GM19238 (cell line): ENCODE results near the gene FAM131B.
"Not testable (repeated sequence)": the region's sequence is repeated elsewhere in the genome, so short reads cannot be mapped to it uniquely, and the experiment has no call there.

Experiments used
- DNase-seq: peaks from one replicate; pipeline ENCODE4 v3.0.0; 2011; ENCODE audit warnings: low spot score; ENCODE audit not compliant: insufficient read length

Gene FAM131B

DNA sequence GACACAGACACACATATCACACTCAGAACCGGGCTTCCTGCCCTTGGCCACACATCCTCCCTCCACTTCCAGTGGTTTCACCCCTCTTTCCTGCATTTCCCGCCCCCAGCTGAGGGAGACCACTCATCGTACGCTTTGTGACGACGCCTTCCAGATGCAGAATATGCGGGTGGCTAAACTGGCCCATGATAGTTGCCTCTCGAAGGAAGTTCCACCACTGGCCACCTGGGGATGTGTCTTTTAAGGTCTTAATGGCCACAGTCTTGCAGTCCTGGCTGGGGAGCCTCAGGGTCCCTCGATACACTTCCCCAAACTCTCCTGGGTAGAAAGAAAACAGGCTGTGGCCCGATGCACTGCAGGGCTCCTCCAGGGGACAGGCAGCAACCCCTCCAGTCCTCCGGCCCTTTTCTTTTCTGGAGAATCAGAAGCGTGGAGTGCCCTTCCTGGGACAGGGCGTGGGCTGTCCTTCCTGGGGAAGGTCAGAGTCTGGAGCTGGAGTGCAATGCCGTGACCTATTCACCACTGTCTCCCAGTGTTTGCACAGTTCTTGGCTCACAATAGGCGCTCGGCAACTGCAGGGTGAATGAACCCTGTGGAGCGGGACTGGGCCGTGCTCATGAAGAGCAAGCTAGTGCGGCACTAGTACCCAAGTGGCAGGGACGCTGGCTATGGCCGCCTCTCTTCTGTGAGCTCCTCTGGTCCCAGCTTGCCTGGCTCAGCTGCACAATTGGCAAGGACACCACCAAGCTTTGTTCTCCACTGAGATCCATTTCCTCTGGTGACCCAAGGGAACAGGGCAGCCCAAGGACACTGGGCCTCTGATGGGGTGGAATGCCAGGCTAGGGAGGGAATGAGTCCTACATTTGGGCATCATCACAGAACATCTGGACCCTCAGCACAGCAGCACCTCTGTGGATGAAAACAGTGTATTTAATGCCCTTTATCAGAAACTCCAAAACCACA is 33.0 kb upstream of the FAM131B start:
- no peak for DNase-seq

DNA sequence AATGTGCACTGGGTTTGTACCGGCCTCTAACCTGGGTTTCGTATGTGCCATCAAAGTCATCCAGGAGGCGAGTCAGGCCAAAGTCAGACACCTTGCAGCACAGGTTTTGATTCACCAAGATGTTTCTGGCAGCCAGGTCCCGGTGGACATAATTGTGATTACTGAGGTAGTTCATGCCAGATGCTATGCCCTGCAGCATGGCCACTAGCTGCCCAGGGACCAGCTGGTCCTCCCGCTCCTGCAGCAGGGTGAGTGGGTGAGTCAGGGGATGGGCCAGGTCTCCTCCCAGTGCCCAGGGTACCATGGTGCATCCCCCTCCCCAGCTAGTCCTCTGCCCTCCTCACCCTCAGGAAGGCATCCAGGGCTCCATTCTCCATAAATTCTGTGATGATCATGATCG is 32.3 kb upstream of the FAM131B start:
- DNase-seq, result no peak

DNA sequence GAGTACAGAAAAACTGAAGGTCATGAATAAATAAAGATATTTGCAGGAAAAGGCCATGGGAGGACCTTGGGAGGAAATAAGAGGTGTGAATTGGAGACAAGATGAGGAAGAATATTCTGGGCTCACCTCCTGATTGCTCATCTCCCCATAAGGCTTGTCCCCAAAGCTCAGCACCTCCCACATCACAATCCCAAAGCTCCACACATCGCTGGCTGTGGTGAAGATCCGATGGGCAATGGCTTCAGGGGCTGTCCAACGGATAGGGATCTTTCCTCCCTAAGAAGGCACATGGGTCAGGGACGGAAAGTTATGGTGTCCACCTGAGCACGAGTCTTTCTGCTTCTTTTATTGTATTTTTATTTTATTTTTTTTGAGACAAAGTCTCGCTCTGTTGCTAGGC is 31.6 kb upstream of the FAM131B start:
- no peak for DNase-seq

DNA sequence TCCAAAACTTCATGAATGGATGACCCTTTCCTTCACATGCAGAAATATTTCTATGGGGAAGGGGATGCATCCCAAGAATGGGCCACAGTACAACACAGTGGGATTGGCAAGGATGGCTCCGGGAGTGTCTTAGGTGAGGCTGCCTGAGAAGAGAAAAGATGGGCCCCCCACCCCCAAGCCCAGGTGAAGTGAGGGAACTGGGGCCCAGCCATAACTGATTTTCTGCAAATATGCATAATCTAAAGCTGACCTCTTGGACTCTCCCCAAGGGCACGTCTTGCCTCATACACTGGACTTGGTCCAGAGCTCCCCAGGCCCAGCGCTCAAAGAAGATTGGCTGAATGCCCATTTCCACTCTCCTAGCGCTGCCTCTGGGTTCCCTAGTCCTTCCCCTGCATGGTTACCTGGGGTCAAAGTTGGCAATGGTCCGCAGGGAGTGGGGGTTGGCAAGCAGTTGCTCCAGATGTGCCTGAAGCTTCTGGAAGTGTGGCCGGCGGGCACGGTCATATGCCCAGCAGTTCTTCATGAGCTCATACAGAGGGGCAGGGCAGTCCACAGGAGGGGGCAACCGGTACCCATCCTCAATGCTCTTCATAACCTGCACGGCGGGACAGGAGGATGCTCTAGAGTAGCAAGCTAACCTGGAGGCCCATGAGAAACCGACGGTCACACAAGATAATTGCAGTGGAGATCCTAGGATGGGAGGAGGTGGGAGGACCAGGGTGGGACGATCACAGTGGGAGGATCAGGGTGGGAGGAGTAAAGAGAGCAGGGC is 30.9 kb upstream of the FAM131B start:
- DNase-seq, result no peak

DNA sequence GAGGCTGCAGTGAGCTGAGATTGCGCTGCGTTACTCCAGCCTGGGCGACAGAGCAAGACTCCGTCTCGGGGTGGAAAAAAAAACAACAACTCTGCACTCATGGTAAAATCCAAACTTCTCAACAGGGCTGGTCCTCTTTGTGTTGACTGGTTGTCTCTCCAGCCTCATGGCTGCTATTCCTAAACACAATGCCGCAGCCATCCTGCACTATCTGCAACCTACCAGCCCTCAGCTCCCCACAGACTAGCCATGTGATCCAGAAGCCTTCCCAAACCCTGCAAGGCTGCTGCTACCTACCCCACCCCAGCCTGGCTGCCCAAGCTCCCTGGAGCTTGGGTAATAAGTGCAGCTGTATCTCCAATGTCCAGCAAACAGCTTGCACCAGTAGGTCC is 30.4 kb upstream of the FAM131B start:
- DNase-seq, result no peak

DNA sequence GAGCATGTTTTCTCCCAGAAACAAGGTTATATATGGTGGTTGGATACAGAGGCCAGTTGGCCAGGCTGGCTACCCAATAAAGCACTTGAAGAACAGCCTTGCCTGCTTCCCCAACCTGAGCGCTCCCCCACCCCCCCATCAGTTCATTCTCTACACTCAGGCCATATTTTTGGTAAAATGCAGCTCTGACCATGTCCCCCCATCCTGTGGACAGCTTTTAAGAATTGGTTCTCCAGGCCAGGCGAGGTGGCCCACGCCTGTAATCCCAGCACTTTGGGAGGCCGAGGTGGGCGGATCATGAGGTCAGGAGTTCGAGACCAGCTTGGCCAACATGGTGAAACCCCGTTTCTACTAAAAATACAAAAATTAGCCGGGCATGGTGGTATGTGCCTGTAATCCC is 29.9 kb upstream of the FAM131B start:
- DNase-seq, result not testable (repeated sequence)

DNA sequence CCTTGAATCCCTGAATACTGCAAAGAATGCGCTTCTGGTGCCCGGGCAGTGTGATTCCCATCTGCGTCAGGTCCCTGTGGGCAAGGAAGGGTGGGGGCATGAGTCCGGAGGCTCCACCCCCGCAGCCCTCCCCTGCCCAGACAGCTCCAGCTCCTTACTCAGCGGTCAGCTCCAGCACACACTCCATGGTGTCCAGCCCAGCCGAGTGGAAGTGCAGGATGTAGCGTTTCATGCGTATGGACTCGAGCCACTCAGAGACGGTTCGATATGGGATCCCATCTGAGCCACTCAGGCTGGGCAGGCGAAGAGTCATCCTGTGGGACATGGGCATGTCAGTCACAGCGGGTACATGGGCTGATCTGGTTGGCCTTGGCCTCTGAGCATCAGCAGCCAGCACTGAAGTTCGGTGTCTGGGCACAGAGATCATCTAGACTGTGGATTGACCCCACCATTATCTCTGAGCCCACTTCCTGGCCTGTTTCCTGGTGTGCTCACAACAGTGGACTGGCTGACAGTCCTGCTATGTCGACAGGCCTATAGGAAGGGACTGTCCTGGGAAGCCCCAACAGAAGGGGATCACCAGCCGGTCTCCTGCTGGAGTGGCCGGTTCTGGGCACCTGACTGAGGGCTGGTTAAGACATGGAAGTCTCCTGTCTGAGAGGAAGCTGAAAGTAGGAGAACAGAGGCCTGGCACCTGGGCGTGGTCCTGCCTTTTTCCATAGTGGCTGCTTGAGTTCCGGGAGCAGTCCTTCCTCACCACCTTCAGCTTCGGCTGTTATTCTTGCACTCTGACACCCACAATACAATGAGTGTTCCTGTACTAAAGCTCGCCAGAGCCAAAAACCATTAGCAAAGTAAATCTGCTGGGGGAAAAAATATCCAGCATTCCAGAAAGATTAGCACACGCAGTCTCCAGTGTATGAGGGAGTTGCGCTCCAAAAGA is 29.2 kb upstream of the FAM131B start:
- DNase-seq, result no peak

DNA sequence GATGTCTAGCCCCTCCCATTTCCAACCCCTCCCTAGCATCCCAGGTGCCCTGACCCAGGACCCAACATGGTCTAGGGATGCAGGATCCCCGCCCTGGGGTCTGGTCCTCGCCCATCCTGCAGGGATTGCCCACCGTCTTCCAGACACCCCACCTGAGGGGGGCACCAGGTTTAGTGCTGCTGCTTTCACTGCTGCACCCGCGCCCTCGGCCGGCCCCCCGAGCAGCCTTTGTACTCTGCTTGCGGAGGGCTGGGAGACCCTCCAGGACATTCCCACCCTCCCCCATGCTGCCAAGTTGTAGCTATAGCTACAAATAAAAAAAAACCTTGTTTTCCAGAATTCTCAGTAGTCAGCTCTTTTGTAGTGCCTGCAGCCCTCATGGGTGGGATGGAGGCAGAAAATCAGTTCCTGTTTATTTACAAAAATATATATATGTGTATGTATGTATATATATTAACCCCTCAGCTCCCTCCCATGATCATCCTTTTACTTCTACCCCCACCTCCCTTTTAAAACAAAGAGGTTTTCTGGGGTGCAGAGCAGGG is 28.3 kb upstream of the FAM131B start:
- DNase-seq, result no peak

DNA sequence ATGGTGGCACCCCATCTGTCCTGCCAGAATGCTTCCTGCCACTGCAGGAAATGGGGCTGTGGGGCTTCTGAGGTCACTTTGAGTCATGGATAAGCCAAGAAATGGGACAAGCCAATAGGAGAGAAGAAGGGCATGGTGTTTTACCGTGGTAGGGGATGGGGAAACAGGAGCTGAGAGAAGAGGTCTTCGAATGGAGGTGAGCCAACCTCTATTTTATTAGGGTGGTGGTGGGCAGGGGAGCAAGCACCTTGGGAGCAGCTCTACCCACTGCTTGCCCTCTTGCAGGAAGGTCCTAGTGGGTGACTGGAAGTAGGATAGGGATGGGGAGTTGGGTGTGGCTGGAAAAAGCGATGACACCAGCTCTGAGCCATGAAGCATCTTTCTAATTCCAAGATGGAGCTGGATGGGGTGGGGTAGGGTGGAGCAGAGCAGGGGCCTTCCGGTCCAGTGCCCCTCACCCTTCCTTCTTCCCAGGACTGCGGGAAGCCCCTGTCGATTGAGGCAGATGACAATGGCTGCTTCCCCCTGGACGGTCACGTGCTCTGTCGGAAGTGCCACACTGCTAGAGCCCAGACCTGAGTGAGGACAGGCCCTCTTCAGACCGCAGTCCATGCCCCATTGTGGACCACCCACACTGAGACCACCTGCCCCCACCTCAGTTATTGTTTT is 27.7 kb upstream of the FAM131B start:
- DNase-seq, result no peak

DNA sequence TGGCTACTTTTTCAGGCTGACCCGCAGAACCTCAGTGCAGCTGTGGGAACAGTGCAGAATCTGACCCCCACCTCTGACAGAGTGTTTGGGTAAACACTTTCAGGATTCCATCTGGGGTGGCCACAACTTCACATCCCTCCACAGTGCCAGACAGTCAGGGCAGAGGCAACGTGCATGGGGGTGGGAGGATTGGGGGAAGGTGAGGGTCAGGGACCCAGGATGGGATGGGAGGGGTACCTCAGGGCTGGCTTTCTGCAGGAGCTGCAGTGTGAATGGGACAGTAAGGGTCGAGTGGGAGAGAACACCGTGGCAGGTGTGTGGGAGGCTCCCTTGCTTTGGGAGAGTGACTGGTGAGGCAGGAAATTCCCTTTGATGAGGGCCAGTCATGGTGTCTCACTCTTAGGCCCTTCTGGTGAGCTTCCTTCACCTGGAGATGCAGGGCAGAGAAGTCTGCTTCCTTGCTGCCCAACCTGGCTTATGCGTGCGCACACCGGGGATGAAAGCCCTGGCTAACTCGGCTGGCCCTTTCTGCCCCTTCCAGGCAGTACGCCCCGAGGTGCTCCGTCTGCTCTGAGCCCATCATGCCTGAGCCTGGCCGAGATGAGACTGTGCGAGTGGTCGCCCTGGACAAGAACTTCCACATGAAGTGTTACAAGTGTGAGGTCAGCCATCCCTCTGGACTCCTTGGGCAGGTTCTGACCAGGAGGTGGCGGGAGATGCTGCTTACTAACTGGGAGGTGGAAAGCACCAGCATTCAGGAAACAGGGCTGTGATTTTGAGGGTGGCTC is 27.0 kb upstream of the FAM131B start:
- DNase-seq, result no peak

DNA sequence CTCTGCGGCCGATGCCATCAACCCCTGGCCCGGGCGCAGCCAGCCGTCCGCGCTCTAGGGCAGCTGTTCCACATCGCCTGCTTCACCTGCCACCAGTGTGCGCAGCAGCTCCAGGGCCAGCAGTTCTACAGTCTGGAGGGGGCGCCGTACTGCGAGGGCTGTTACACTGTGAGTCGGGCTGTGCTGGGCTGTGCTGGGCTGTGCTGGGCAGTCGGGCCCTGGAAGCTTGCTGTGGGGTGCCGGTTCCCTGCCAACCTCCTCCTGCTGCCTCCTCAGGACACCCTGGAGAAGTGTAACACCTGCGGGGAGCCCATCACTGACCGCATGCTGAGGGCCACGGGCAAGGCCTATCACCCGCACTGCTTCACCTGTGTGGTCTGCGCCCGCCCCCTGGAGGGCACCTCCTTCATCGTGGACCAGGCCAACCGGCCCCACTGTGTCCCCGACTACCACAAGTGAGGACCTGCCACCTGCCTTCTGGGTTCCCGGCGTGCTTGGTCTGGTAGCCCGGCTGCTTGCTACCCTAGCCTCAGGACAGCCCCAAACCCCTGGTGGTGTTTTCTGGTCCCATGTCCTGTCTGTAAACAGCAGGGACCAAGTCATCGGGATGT is 26.1 kb upstream of the FAM131B start:
- DNase-seq, result no peak

DNA sequence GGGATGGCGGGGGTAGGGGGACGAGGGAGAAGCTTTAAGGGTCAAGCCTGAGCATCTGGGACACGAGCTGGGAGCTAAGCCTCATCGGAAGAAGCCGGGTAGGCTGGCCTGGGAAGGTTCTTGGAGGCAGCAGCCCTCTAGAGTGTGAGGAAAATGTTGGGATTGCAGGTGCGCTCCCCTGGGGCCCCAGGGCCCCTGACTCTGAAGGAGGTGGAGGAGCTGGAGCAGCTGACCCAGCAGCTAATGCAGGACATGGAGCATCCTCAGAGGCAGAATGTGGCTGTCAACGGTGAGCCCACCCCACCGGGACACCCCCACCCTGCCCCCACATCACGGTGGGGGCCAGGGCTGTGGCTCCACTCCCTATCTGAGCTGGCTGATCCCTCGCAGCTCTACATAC is 25.5 kb upstream of the FAM131B start:
- no peak for DNase-seq

DNA sequence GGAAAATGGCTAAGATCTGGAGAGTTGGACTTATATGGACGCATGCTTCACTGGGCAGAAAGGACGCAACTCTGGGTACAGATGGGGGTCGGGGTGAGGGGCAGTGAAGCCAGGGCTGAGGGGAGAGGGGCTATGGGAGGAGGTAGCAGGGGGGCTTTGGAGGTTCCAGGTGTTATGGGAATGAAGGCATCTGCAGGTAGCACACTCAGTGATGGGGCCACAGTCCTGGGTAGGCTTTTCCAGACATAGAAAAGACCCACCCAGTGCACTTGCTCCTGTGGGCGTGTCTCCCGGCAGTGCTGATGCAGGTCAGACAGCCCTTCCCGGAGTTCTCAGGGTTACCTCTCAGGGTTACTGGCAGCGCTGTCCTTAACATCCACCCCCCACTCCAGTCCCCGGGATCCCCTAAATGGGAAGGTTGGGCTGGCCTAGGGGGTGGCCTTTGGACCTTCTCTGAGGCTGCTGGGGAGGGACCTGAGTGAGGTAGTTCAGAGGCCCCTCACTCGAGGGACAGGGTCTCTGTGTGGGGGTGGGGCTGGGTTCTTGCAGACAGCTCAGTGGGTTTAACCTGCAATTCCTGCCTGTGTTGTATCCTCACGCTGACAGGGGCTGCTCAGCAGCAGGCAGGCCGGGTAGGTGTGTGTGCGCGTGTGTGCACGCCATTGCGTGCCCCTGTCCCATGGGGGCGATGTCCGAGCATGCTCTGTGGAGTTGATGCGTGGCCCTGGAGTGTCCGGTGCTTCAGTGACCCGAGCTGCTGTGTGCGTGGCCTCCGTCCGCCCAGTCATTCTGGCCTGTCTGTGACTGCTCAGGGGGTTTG is 24.9 kb upstream of the FAM131B start:
- no peak for DNase-seq

DNA sequence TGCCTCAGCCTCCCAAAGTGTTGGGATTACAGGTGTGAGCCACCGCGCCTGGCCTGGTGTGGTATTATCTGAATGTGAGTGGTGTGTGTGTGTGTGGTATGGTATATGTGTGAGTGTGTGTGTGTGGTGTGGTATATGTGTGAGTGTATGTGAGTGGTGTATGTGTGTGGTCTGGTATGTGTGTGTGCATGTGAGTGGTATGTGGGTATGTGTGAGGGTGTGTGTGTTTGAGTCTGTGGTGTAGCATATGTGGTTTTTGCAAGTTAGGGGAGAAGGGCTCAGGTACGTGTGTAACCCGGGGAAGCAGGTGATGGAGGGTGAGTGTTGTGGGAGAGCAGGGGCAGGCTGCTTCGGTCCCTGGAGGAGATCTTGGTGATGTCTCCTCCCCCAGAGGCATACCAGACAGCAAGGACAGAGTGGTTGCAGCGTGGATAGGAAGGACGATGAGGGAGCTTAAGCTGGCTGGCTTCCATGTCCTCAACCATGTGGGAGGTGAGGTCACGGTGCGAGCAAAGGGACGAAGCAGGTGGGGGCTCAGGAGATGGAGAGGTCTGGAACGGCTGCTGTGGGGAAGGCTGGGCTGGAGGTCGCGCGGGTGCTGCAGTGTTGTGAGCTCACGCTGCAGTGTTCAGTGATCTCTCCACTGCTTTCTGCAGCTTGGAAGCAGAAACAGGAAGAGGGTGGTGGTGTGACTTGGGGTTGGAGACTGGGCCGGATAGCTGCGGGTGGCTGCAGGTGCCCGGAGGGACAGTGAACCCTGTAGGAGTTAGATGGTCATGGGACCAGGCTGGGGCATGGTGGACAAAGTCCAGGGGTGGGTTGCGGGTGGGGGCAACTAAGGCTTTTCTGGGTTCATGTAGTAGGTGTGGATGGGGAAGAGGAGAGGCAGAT is 23.6 kb upstream of the FAM131B start:
- no peak for DNase-seq

DNA sequence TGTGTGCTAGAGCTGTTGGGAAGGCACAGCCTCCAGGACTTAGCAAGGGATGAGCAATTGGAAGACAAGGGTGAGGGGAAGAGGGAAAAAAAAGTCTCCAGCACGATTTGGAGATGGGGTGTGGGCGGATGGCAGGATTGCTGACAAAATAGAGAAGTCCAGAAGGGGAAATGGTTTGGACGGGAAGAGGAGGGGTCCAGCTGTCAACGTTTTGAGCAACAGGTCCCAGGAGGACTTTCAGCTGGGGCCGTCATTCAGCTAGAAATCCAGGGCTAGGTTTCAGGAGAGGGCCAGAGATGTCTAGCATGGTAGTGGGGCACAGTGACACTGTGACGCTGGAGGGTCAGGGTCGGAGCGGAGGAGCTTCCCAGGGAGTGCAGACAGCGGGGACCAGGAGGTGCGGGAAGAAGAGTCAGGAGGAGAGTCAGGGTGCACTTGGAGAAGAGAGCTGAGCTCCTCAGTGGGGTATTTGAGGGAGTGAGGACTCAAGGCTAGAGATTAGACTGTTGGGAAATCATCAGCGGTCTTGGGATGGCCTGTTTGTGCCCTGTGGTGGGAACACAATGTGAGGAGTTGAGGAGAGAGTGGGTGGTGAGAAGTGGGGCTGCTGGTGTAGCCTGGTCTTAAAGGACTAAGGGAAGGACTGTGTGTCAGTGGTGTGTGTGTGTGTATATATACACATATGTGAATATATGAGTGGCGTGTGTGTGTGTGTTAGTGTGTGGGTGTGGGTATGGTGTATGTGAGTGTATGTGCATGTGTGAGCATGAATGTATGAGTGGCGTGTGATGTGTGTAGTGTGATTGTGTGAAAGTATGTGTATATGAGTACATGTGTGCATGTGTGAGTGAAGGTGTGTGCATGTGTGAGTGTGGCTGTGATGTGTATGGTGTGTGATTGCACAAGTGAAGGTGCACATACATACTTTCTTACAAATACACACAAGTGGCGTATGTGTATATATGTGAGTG is 22.4 kb upstream of the FAM131B start:
- DNase-seq, result no peak

DNA sequence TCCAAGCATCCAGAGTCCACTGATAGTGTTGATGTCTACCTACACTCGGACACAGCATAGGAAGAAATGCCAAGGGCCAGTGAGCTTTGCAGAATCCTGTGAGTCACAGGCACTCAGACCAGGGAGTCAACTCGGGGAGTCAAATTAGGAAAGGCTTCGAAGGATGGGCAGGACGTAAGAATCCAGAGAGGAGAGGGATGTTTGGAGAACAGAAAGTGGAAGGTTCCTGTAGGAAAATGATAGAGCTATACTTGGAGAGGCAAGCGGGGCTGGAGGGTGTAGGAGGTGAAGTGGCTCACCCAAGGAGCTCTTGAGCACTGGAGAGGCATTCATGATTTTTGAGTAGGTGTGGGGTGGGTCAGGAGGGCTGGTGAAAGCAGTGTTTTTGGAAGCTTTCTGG is 21.6 kb upstream of the FAM131B start:
- no peak for DNase-seq

DNA sequence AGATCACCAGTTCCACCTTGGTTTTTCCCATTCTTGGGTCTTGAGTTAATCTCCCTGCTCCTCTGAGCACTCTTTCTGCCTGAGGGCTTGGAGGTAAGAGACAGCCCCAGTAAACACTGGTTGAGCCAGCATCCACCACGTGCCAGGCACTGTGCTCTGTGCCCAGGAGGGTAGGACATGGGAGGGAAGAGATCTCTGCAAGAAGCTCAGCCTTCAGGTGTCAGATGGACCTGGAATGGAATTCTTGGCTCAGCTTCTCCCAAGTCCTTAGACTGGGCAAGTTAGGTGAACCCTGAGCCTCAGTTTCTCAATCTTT is 21.1 kb upstream of the FAM131B start:
- no peak for DNase-seq
